ENCODE measurements around the gene ANKRD11. TPM values are rescaled to one million over a fixed set of nuclear protein-coding genes. Genes with fewer than 3 reads are reported as not detected.

Gene ANKRD11
- total RNA-seq, 4 donors from 2014 or later = 67.0 to 107 (median 88.9) TPM

DNA sequence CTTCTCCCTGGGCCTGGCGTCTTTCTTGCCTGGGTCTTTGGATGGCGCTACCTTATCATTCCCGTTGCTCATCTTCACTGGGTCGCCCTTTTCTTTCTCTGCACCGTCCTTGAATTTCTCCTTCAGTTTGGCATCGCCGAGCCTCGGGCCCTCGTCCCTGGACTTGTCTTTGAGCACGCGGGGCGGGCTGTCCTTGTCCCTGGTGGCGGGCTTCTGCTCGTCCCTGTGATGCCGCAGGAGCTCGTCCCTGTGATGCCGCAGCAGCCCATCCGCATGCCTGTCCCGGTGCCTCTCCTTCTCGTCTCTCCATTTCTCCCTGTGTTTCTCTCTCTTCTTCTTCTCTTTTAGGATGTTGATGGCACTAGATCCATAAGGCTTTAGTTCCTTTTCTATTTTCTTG lies 208.5 kb downstream of the ANKRD11 start:
- Histone ChIP-seq H3K4me1 (no peaks in the 10 kb centered on the region), H3K36me3 (peaks cover 0 to 96% of the 10 kb centered on the region in 2 donors), H3K4me3 (no peak overlapping the region), H3K27ac (no peak overlapping the region), H3K9me3 (no peaks in the 10 kb centered on the region), H3K27me3 (no peaks in the 10 kb centered on the region)
- TF ChIP-seq POLR2AphosphoS5 (IDR thresholded peaks at IDR 0.05) = no peak
- no peak for TF ChIP-seq CTCF (IDR thresholded peaks at IDR 0.05)
- no peak for TF ChIP-seq EP300 (IDR thresholded peaks at IDR 0.05)
- TF ChIP-seq POLR2A (IDR thresholded peaks at IDR 0.05) = no peak
- 85 to 97% methylated on average over 2 to 20 of the region's 20 CpGs for WGBS, 2 donors (ENCODE audit: low coverage in 1 of 2)
- no peak for ATAC-seq

GRCh38 chr16:89281189-89281577 lies 209.2 kb downstream of the ANKRD11 start:
- H3K27ac ChIP-seq = no peak overlapping the region
- no peaks in the 10 kb centered on the region for H3K27me3 ChIP-seq
- peaks cover 0 to 96% of the 10 kb centered on the region in 2 donors for H3K36me3 ChIP-seq
- WGBS, 2 donors (ENCODE audit: low coverage in 1 of 2) = 100% methylated on average over 3 of the region's 28 CpGs; no CpG with 5 or more reads in 1 of the 2 donors
- no peaks in the 10 kb centered on the region for H3K9me3 ChIP-seq
- TF ChIP-seq CTCF (IDR thresholded peaks at IDR 0.05) = no peak
- no peak for TF ChIP-seq EP300 (IDR thresholded peaks at IDR 0.05)
- no peak for TF ChIP-seq POLR2A (IDR thresholded peaks at IDR 0.05)
- no peak for TF ChIP-seq POLR2AphosphoS5 (IDR thresholded peaks at IDR 0.05)
- no peaks in the 10 kb centered on the region for H3K4me1 ChIP-seq
- ATAC-seq = no peak
- no peak overlapping the region for H3K4me3 ChIP-seq

DNA sequence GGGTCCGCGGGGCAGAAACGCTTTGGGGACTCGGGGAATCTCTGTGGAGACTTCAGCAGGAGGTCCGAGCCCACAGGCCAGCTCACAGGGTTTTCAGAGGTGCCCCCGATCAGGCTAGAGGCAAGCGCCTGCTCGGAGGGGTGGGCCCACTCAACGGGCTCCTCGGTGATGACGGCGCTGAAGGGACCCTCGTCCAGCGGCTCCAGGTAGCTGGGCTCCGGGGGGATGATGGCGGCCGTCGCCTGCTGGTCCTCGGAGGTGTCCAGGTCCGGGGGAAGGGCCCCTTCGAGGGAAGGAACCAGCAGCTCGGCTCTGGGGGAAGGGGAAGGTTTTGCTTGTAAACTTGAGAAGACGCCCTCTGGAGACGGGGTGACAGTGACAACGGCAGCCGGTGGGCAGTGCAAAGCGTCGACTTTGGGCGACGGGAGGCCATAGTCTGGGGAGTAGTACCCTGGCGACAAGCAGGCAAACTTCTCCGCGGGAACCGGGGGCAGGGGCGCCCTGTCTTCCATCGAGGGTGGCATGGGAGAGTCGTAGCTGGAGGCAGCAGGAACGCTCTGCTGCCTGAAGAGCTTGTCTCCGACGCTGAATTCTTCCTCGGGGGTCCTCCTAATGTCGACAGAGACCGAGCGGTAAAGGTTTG lies 209.7 kb downstream of the ANKRD11 start:
- peaks cover 0 to 96% of the 10 kb centered on the region in 2 donors for H3K36me3 ChIP-seq
- H3K27me3 ChIP-seq = no peaks in the 10 kb centered on the region
- 100% methylated on average over 1 of the region's 44 CpGs for WGBS, 2 donors (ENCODE audit: low coverage in 1 of 2)
- no peaks in the 10 kb centered on the region for H3K9me3 ChIP-seq
- no peaks in the 10 kb centered on the region for H3K4me1 ChIP-seq
- no peak for ATAC-seq
- H3K27ac ChIP-seq = no peak overlapping the region
- no peak overlapping the region for H3K4me3 ChIP-seq
- TF ChIP-seq CTCF (IDR thresholded peaks at IDR 0.05) = no peak
- TF ChIP-seq POLR2AphosphoS5 (IDR thresholded peaks at IDR 0.05) = no peak
- TF ChIP-seq POLR2A (IDR thresholded peaks at IDR 0.05) = no peak
- TF ChIP-seq EP300 (IDR thresholded peaks at IDR 0.05) = no peak

GRCh38 chr16:89279666-89280481 lies 210.5 kb downstream of the ANKRD11 start:
- Histone ChIP-seq H3K36me3 (peaks cover 0 to 96% of the 10 kb centered on the region in 2 donors), H3K27ac (no peak overlapping the region), H3K27me3 (no peaks in the 10 kb centered on the region), H3K9me3 (no peaks in the 10 kb centered on the region), H3K4me3 (no peak overlapping the region), H3K4me1 (no peaks in the 10 kb centered on the region)
- 93% methylated on average over 17 of the region's 65 CpGs; no CpG with 5 or more reads in 1 of the 2 donors for WGBS, 2 donors (ENCODE audit: low coverage in 1 of 2)
- ATAC-seq = no peak
- no peak for TF ChIP-seq POLR2A (IDR thresholded peaks at IDR 0.05)
- TF ChIP-seq EP300 (IDR thresholded peaks at IDR 0.05) = no peak
- no peak for TF ChIP-seq POLR2AphosphoS5 (IDR thresholded peaks at IDR 0.05)
- TF ChIP-seq CTCF (IDR thresholded peaks at IDR 0.05) = no peak
